Neural crest cell (in vitro differentiated cells): ENCODE data around the gene CHDH. TPM values are rescaled to one million over a fixed set of nuclear protein-coding genes. Genes with fewer than 3 reads are reported as not detected.
A peak's percentile ranks its signal among the peaks of the same experiment; 100 is the strongest.

Experiments
- DNase-seq: peaks from one replicate; pipeline ENCODE4 v3.0.0; 2021; ENCODE audit warnings: low read depth, mixed read lengths, low spot score
- H3K27ac Mint-ChIP-seq: one replicate; pipeline ENCODE4 v1.8.0; 2021; ENCODE audit warnings: mild to moderate bottlenecking, mixed read lengths; ENCODE audit not compliant: unreplicated experiment
- H3K27me3 Mint-ChIP-seq: 2 replicates; pipeline ENCODE4 v1.8.0; 2021; ENCODE audit warnings: low read depth, mild to moderate bottlenecking, mixed read lengths
- H3K36me3 Mint-ChIP-seq: 2 replicates; pipeline ENCODE4 v1.8.0; 2021; ENCODE audit warnings: low read depth, mild to moderate bottlenecking, mixed read lengths
- H3K4me1 Mint-ChIP-seq: 2 replicates; pipeline ENCODE4 v1.8.0; 2021; ENCODE audit warnings: mixed read lengths
- H3K4me3 Mint-ChIP-seq: one replicate; pipeline ENCODE4 v1.8.0; 2021; ENCODE audit warnings: mild to moderate bottlenecking, mixed read lengths
- H3K9me3 Mint-ChIP-seq: 2 replicates; pipeline ENCODE4 v1.8.0; 2021; ENCODE audit warnings: mixed read lengths
- CTCF ChIP-seq: fragments of 200-600 bp; sonication (generic); conservative IDR thresholded peaks from 2 replicates; pipeline ENCODE4 v1.5.0; 2021; ENCODE audit warnings: antibody characterized with exemption, mild to moderate bottlenecking
- long read RNA-seq: library from polyadenylated mRNA; unstranded; transcript quantifications from one replicate; pipeline ENCODE4 v2.0.0, GENCODE V29; 2020
- total RNA-seq: library from RNA; stranded (reverse); gene quantifications from 2 replicates; pipeline ENCODE4 v1.2.1, GENCODE V29; 2021

CHDH gene, protein sequence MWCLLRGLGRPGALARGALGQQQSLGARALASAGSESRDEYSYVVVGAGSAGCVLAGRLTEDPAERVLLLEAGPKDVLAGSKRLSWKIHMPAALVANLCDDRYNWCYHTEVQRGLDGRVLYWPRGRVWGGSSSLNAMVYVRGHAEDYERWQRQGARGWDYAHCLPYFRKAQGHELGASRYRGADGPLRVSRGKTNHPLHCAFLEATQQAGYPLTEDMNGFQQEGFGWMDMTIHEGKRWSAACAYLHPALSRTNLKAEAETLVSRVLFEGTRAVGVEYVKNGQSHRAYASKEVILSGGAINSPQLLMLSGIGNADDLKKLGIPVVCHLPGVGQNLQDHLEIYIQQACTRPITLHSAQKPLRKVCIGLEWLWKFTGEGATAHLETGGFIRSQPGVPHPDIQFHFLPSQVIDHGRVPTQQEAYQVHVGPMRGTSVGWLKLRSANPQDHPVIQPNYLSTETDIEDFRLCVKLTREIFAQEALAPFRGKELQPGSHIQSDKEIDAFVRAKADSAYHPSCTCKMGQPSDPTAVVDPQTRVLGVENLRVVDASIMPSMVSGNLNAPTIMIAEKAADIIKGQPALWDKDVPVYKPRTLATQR
- total RNA-seq: 3.0 and 4.3 TPM in 2 replicates
- long read RNA-seq, partial matches to known transcripts: 0 of 1 reads
- long read RNA-seq, other reads (novel, unspliced or antisense): 1 of 1 reads

GRCh38 chr3:53846134-53846850 is at the start of gene CHDH, which contains the start of gene IL17RB:
TSS of gene CHDH (minus strand) at chr3:53846419. CDS start at chr3:53824008, 22,411 bp downstream.
TSS of gene IL17RB (plus strand) at chr3:53846568. CDS start at chr3:53846589, 21 bp downstream.
- Mint-ChIP-seq H3K4me1 (peaks cover 26% of the 10 kb centered on the region), H3K9me3 (no peaks in the 10 kb centered on the region), H3K36me3 (no peaks in the 10 kb centered on the region), H3K4me3 (peak within 1 kb of the TSS; percentile 86), H3K27me3 (peaks cover 40% of the 10 kb centered on the region), H3K27ac (no peak within 1 kb of the TSS)
- peak; percentile 40 for DNase-seq
- no peak for TF ChIP-seq CTCF

- Mint-ChIP-seq H3K36me3 (peaks cover 2% of the 10 kb centered on the region), H3K27ac (peak overlapping the region; percentile 96), H3K4me3 (peak overlapping the region; percentile 98), H3K9me3 (peaks cover 6% of the 10 kb centered on the region), H3K27me3 (peaks cover 47% of the 10 kb centered on the region), H3K4me1 (peaks cover 36% of the 10 kb centered on the region)
- no peak for TF ChIP-seq CTCF
- DNase-seq: no peak
Observed at GRCh38 chr3:53892286-53892637, 46.0 kb upstream of the CHDH start.

GRCh38 chr3:53891497-53892285 is 45.5 kb upstream of the CHDH start, which contains the start of gene SELENOK:
TSS of gene SELENOK (minus strand) at chr3:53891859.
- peak within 1 kb of the TSS; percentile 98 for H3K4me3 Mint-ChIP-seq
- H3K4me1 Mint-ChIP-seq: peaks cover 36% of the 10 kb centered on the region
- DNase-seq: peak; percentile 92
- TF ChIP-seq CTCF: no peak
- H3K27ac Mint-ChIP-seq: peak within 1 kb of the TSS; percentile 96
- H3K9me3 Mint-ChIP-seq: peaks cover 6% of the 10 kb centered on the region
- H3K36me3 Mint-ChIP-seq: peaks cover 2% of the 10 kb centered on the region
- H3K27me3 Mint-ChIP-seq: peaks cover 41% of the 10 kb centered on the region

GRCh38 chr3:53890726-53891475 is 44.7 kb upstream of the CHDH start:
- TF ChIP-seq CTCF: no peak
- Mint-ChIP-seq H3K9me3 (peaks cover 6% of the 10 kb centered on the region), H3K4me1 (peaks cover 36% of the 10 kb centered on the region), H3K27ac (peak overlapping the region; percentile 96), H3K36me3 (peaks cover 2% of the 10 kb centered on the region), H3K4me3 (peak overlapping the region; percentile 98), H3K27me3 (peaks cover 33% of the 10 kb centered on the region)
- no peak for DNase-seq
